GM12872 (cell line): ENCODE results near the gene IQCK.

Source experiments
- CTCF ChIP-seq: IDR thresholded peaks from 3 replicates; pipeline ENCODE4 v1.5.1; 2011; ENCODE audit warnings: low read depth, mild to moderate bottlenecking, low read length, moderate library complexity; ENCODE audit not compliant: insufficient read depth

IQCK gene

DNA sequence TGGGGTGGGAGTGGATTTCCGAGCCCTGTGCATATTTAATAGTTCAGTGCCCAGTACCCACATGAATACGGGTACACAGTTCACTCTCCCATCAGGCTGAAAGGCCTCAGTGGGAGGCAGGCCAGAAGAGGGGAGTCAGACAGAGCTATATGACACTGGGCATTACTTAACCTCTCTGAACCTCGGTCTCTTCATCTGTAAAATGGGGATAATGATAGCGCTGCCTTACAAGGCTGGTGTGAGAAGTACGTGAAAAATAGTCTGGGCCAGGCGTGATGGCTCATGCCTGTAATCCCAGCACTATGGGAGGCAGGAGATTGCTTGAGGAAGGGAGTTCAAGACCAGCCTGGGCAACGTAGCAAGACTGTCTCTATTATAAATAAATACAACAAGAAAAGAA is 163.0 kb downstream of the IQCK start:
- no peak for TF ChIP-seq CTCF

DNA sequence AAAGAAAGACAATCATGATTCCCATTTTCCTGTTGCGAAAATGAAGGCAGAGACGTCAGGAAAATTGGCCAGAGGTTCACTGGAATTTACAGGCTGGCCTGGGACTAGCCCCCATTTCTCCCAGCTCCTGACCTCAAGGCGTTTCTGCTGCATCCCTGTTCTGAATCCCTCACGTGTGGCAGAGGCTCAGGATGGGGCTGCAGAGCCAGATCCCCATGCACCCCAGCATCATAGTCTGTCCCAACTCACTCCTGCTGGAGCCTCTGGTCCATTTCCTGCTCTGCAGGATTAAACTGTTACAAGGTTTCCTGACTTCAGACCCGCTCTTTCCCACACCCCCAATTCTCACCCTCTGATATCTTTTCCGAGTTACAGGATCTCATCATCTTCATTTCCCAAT is 163.7 kb downstream of the IQCK start:
- no peak for TF ChIP-seq CTCF

GRCh38 chr16:19882186-19882585 is 164.1 kb downstream of the IQCK start:
- no peak for TF ChIP-seq CTCF

DNA sequence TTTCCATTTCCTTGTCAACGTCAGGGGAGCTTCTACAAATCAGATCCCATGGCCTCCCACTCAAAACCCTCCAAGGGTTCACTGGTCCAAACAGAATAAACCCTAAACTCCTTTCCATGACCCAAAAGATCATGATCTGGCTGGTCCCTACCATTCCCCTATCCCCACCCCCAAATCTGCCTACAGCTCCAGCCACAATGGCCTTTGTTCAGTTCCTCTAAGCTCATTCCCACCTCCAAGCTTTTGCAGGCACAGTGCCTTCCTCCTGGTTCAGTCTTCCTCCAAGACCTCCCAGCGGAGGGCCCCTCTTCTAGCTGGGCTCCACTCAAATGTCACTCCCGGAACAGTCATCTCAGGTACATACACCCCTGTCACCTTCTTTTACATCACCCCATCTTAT is 164.6 kb downstream of the IQCK start:
- TF ChIP-seq CTCF: no peak

DNA sequence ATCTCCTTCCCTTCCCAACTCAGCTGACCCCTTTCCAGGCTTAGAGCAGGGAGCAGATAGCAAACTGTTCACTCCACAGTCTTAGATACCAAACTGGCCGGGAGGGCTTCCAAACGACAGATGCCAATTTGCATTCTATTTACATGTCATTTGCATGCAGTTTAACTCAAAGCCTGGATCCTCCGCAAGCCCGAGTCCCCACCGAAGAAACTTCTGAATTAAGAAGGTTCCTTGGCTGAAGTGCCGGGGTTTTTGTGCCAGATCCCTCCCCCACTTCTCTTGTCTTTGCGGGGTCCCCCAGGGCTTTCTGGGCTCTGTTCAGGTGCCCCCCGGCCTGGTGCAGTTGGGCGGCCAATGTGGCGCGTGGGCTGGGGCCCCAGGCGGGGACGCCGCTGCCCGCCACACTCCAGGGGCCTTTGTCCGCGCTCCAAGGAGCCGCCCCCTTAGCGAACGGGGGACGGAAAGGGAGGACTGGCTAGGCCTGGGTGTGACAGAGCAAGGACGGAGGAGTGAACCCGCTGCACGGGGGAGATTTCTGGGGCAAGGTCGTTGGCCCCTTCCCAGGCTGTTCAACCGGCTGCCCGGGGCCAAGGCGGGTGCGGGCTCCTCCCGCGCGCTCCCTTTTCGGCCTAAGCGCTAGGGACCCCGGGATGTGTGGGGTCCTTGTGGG is 165.4 kb downstream of the IQCK start:
- TF ChIP-seq CTCF: no peak

DNA sequence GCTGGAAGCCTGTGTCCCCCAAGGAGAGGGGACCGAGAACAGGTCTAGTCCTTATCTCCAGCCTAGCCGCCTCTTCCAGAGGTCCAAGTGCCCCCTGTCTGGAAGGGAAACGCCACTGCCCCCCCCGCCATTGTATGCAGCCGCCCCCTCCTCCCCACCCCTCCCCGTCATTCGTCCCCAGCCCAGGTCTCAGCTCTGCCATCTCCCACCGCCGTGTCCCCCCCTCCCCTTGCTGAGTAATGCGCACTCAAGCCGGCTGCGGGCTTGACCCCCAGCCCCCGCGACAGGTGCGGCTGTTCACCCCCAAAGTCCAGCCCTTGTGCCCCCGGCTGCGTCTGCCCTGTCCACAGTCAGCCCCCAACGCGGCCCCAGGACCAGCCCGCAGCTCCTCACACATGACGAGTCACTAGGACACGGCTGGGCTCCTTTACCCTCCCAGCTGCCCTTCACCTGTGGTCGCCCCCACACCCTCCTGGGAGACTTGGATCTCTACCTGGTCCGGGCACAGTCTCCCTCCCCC is 166.0 kb downstream of the IQCK start:
- TF ChIP-seq CTCF: no peak

GRCh38 chr16:19884611-19885450 is 166.8 kb downstream of the IQCK start, which contains the start of gene GPRC5B:
TSS of gene GPRC5B (minus strand) at chr16:19884848. CDS start at chr16:19872845, 12,003 bp downstream.
- no peak for TF ChIP-seq CTCF
